ENCODE measurements around the gene FAM20B.

DNA sequence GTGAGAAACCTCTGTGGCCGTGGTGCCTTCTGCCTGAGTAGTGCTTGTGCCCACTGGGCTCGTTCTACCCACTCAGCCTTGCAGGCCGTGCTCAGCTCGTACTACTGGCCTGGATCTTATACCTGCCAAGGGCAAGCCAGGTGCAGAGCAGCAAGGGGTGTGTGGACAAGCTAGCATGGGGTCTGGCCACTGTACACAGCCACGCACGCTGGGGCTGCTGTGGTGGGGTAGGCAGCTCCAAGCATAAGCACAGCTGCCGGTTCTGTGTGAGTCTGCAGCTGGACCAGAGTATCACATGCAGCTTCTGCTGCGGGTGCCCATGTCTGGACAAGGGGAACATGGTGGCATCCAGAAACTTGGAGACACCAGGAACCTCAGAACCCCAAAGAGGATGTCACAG is 16.4 kb downstream of the FAM20B start:
- TF ChIP-seq, protein P1, sequence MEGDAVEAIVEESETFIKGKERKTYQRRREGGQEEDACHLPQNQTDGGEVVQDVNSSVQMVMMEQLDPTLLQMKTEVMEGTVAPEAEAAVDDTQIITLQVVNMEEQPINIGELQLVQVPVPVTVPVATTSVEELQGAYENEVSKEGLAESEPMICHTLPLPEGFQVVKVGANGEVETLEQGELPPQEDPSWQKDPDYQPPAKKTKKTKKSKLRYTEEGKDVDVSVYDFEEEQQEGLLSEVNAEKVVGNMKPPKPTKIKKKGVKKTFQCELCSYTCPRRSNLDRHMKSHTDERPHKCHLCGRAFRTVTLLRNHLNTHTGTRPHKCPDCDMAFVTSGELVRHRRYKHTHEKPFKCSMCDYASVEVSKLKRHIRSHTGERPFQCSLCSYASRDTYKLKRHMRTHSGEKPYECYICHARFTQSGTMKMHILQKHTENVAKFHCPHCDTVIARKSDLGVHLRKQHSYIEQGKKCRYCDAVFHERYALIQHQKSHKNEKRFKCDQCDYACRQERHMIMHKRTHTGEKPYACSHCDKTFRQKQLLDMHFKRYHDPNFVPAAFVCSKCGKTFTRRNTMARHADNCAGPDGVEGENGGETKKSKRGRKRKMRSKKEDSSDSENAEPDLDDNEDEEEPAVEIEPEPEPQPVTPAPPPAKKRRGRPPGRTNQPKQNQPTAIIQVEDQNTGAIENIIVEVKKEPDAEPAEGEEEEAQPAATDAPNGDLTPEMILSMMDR (IDR thresholded peaks at IDR 0.05; ENCODE audit: low read depth, low read length, poor library complexity, severe bottlenecking) = no peak
- no peak for TF ChIP-seq EZH2phosphoT487 (IDR thresholded peaks at IDR 0.05; ENCODE audit: borderline replicate concordance, low read length)

Data from DOHH2 (cell line).